ENCODE results near the gene SLC25A19.

GRCh38 chr17:75318615-75319222 lies 29.5 kb upstream of the SLC25A19 start:
- TF ChIP-seq POLR2AphosphoS5 (IDR thresholded peaks at IDR 0.05; ENCODE audit: low read depth, low read length) (no peak), CTCF (IDR thresholded peaks at IDR 0.05) (no peak), RAD21 (IDR thresholded peaks at IDR 0.05; ENCODE audit: low read length) (no peak), TAF1 (IDR thresholded peaks at IDR 0.05; ENCODE audit: borderline replicate concordance, low read depth, low read length) (no peak), PBX3 (IDR thresholded peaks at IDR 0.05) (no peak), REST (IDR thresholded peaks at IDR 0.05; ENCODE audit: low read depth, low read length) (no peak), MAX (IDR thresholded peaks at IDR 0.05; ENCODE audit: low read depth) (no peak), NRF1 (IDR thresholded peaks at IDR 0.05; ENCODE audit: low read depth, low read length) (no peak), EZH2phosphoT487 (IDR thresholded peaks at IDR 0.05; ENCODE audit: borderline replicate concordance, low read depth) (no peak), RFX5 (IDR thresholded peaks at IDR 0.05; ENCODE audit: low read length) (no peak)

Measured in SK-N-SH (cell line).